ENCODE results near the gene BCL3. TPM values are rescaled to one million over a fixed set of nuclear protein-coding genes. Genes with fewer than 3 reads are reported as not detected.

BCL3 gene, protein sequence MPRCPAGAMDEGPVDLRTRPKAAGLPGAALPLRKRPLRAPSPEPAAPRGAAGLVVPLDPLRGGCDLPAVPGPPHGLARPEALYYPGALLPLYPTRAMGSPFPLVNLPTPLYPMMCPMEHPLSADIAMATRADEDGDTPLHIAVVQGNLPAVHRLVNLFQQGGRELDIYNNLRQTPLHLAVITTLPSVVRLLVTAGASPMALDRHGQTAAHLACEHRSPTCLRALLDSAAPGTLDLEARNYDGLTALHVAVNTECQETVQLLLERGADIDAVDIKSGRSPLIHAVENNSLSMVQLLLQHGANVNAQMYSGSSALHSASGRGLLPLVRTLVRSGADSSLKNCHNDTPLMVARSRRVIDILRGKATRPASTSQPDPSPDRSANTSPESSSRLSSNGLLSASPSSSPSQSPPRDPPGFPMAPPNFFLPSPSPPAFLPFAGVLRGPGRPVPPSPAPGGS
- total RNA-seq = 10 to 100 TPM; 26.6 to 88.9 (median 51.4) TPM

DNA sequence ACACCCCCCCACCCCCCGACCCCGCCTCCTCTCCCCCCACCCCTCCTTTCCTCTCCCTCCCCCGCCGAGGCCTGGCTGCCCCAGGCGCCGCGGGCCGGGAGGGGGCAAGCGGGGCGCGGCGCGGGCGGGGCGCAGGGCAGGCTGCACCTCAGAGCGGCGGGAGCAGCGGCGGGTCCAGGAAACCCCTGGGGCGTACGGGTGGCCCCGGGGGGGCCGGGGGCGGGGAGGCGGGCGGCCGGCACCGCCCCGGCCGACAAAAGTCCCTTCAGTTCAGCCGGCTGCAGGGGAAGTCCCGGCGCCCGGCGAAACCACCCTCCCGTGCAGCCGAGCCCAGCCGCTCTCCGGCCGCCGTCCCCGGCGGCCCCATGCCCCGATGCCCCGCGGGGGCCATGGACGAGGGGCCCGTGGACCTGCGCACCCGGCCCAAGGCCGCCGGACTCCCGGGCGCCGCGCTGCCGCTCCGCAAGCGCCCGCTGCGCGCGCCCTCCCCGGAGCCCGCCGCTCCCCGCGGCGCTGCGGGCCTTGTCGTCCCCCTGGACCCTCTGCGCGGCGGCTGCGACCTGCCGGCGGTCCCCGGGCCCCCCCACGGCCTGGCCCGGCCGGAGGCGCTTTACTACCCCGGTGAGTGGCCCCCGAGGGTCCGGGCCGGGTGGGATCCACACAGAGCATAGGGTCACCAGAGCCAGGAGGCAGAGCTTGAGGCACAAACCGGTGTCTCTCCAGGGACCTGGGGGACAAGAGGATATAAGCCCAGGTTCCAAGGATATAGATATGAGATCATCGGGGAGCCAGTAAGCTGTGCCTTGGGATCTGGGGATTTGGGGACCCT lies at the start of gene BCL3:
Gene BCL3 (plus strand): TSS at position 283 of the 829 bp plus-strand sequence. CDS start 83 bp downstream, at position 366.
- WGBS, 2 donors = 0 to 7% methylated on average over 2 to 4 of the region's 88 CpGs
- H3K27me3 ChIP-seq = no peaks in the 10 kb centered on the region
- H3K4me3 ChIP-seq = peak within 1 kb of the TSS; percentile 70 to 92 (median 76)

DNA sequence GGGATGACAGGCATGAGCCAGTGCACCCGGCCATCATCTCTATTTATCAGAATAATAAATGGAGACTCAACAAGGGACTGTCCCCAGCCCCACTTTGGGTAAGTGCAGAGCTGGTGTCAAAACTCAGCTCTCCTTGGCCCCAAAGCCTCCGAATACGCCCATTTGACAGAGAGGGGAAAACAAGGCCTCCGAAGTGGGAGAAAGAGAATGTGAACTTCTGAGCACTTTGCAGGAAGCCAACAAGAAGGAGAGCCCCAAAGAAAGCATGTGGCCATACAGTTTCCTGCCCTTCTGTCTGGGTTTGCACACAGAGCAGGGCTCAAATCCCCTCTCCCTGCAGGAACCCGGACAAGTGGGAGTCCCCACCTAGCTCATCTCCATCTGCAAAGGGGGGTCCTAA lies 48.0 kb upstream of the BCL3 start:
- peaks cover 0 to 6% (median 0%) of the 10 kb centered on the region in 4 donors for H3K27me3 ChIP-seq
- no peak for TF ChIP-seq POLR2A (IDR thresholded peaks at IDR 0.05)
- TF ChIP-seq, protein P1, sequence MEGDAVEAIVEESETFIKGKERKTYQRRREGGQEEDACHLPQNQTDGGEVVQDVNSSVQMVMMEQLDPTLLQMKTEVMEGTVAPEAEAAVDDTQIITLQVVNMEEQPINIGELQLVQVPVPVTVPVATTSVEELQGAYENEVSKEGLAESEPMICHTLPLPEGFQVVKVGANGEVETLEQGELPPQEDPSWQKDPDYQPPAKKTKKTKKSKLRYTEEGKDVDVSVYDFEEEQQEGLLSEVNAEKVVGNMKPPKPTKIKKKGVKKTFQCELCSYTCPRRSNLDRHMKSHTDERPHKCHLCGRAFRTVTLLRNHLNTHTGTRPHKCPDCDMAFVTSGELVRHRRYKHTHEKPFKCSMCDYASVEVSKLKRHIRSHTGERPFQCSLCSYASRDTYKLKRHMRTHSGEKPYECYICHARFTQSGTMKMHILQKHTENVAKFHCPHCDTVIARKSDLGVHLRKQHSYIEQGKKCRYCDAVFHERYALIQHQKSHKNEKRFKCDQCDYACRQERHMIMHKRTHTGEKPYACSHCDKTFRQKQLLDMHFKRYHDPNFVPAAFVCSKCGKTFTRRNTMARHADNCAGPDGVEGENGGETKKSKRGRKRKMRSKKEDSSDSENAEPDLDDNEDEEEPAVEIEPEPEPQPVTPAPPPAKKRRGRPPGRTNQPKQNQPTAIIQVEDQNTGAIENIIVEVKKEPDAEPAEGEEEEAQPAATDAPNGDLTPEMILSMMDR (IDR thresholded peaks at IDR 0.05) = no peak
- 89 to 95% methylated on average over 2 to 3 of the region's 5 CpGs for WGBS, 2 donors
- H3K9me3 ChIP-seq = no peaks in the 10 kb centered on the region
- no peak overlapping the region for H3K27ac ChIP-seq
- intact Hi-C loops (cut with DNase I) = no loop called here
- H3K4me3 ChIP-seq = no peak overlapping the region
- H3K36me3 ChIP-seq = no peaks in the 10 kb centered on the region
- DNase-seq = no peak
- peaks cover 0 to 3% (median 0%) of the 10 kb centered on the region in 3 donors for H3K4me1 ChIP-seq

More for the DNA sequence above, at the start of gene BCL3:
- peak in 2 of 4 donors; percentile 55 to 63 for TF ChIP-seq POLR2A (IDR thresholded peaks at IDR 0.05)
- TF ChIP-seq, protein P1 (IDR thresholded peaks at IDR 0.05) = peak in 2 of 6 experiments; percentile 16 to 18
- DNase-seq = no peak
- peak within 1 kb of the TSS; percentile 97 to 100 (median 98) for H3K27ac ChIP-seq
- intact Hi-C loops (cut with DNase I) = no loop called here
- peaks cover 0 to 25% (median 6%) of the 10 kb centered on the region in 3 donors for H3K36me3 ChIP-seq
- no peaks in the 10 kb centered on the region for H3K9me3 ChIP-seq
- H3K4me1 ChIP-seq = peaks cover 61 to 95% (median 68%) of the 10 kb centered on the region in 3 donors

DNA sequence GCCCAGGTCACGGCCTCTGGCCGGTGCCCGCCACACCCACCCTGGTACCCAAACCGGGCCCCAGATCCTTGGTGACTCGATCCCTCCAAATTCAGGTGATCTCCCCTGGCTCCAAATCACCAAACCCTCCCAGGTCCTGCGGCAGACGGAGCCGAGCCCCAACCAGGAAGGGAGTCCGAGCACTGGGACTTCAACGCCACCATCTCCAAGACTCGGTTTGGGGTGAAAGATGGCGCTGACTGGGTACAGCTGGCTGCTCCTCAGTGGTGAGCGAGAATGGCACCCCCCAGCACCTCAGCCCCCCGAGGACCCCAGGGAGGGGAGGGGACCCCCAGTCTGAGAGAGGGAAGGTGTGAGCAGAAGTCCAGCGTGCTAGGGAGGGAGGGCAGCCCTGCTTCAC lies 47.3 kb upstream of the BCL3 start:
- Histone ChIP-seq H3K36me3 (no peaks in the 10 kb centered on the region), H3K4me3 (no peak overlapping the region), H3K4me1 (no peaks in the 10 kb centered on the region), H3K27me3 (peaks cover 0 to 6% (median 0%) of the 10 kb centered on the region in 4 donors), H3K27ac (no peak overlapping the region), H3K9me3 (no peaks in the 10 kb centered on the region)
- TF ChIP-seq, protein P1 (IDR thresholded peaks at IDR 0.05) = no peak
- no peak for TF ChIP-seq POLR2A (IDR thresholded peaks at IDR 0.05)
- intact Hi-C loops (cut with DNase I) = no loop called here
- 73% methylated on average over 6 of the region's 15 CpGs; no CpG with 5 or more reads in 1 of the 2 donors for WGBS, 2 donors
- no peak for DNase-seq

DNA sequence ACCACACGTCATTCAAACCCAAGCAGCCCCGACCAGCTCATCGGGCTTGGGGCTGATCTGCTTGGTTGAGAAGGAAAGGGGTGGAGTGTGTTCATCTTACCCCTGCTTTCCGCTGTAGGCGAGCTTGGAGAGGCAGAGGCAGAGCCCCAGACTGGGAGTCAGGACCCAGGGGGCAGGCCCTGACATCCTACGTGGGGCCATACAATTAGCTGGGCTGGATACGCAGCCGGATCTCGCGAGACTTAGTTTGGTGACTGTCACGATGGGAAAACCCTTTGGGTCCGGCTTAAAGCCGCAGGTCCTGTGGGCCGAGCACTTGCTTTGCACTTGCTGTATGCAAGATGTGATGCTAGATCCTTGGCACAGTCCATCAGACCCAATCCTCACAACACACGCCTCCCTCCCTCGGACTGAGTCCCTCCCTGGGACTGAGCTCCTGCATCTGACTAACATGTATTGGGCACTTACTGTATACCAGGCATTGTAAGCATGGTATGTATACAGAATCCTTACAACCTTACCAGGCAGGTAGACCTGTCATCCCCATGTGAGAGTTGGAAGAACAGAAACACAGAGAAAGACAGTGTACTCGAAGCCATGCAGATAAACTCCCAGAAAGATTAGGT lies 45.8 kb upstream of the BCL3 start:
- no peaks in the 10 kb centered on the region for H3K4me1 ChIP-seq
- H3K4me3 ChIP-seq = no peak overlapping the region
- TF ChIP-seq POLR2A (IDR thresholded peaks at IDR 0.05) = no peak
- TF ChIP-seq, protein P1 (IDR thresholded peaks at IDR 0.05) = no peak
- no peaks in the 10 kb centered on the region for H3K36me3 ChIP-seq
- no peaks in the 10 kb centered on the region for H3K9me3 ChIP-seq
- DNase-seq = no peak
- H3K27me3 ChIP-seq = peaks cover 0 to under 1% (median 0%) of the 10 kb centered on the region in 4 donors
- 77 to 87% methylated on average over 12 to 14 of the region's 17 CpGs for WGBS, 2 donors
- intact Hi-C loops (cut with DNase I) = no loop called here
- H3K27ac ChIP-seq = no peak overlapping the region
